Limb (tissue), 2 donors: ENCODE results near the gene CPA5.
A peak's percentile ranks its signal among the peaks of the same experiment; 100 is the strongest.

Experiments
- DNase-seq, 2 donors: peaks; one replicate each; pipeline ENCODE4 v3.0.0-alpha.2; 2016; ENCODE audit errors: extremely low spot score in 2 of 2

Gene CPA5

GRCh38 chr7:130377178-130377577 lies 32.6 kb downstream of the CPA5 start:
- DNase-seq: no peak

GRCh38 chr7:130379019-130379418 lies 34.4 kb downstream of the CPA5 start:
- DNase-seq: no peak

GRCh38 chr7:130379532-130379920 lies 34.9 kb downstream of the CPA5 start:
- DNase-seq: peak in 1 of 2 donors; percentile 30

- peak; percentile 28 to 42 for DNase-seq
Measured at GRCh38 chr7:130379921-130380860, 35.6 kb downstream of the CPA5 start, which contains the start of gene CPA1. Gene CPA1 (plus strand): TSS chr7:130380494. CDS start chr7:130380521, 27 bp downstream.

GRCh38 chr7:130380861-130381455 lies 36.3 kb downstream of the CPA5 start:
- peak in 1 of 2 donors; percentile 23 for DNase-seq

- DNase-seq: peak in 1 of 2 donors; percentile 26
Measured at GRCh38 chr7:130381468-130382312, 37.1 kb downstream of the CPA5 start.

- DNase-seq: peak in 1 of 2 donors; percentile 18
Measured at GRCh38 chr7:130383187-130383980, 38.8 kb downstream of the CPA5 start.

- no peak for DNase-seq
Measured at GRCh38 chr7:130384371-130384801, 39.8 kb downstream of the CPA5 start.

GRCh38 chr7:130384841-130385599 lies 40.4 kb downstream of the CPA5 start:
- DNase-seq: peak in 1 of 2 donors; percentile 19

- DNase-seq: peak in 1 of 2 donors; percentile 25
Measured at GRCh38 chr7:130385600-130386066, 41.0 kb downstream of the CPA5 start.

- DNase-seq: no peak
Measured at GRCh38 chr7:130386876-130387275, 42.3 kb downstream of the CPA5 start.

- no peak for DNase-seq
Measured at GRCh38 chr7:130387306-130387627, 42.7 kb downstream of the CPA5 start.

GRCh38 chr7:130387628-130388403 lies 43.2 kb downstream of the CPA5 start:
- DNase-seq: no peak

- DNase-seq: no peak
Measured at GRCh38 chr7:130388671-130389070, 44.1 kb downstream of the CPA5 start.

- no peak for DNase-seq
Measured at GRCh38 chr7:130390486-130390885, 45.9 kb downstream of the CPA5 start.

GRCh38 chr7:130393101-130393561 lies 48.5 kb downstream of the CPA5 start:
- DNase-seq: no peak

GRCh38 chr7:130393841-130394411 lies 49.3 kb downstream of the CPA5 start:
- no peak for DNase-seq

GRCh38 chr7:130394421-130395195 lies 50.0 kb downstream of the CPA5 start:
- no peak for DNase-seq
